Measurements from ENCODE around the gene VSTM4. TPM values are rescaled to one million over a fixed set of nuclear protein-coding genes. Genes with fewer than 3 reads are reported as not detected.

VSTM4 gene
- total RNA-seq, 4 donors from 2014 or later, result 4.0 to 6.0 (median 4.6) TPM

DNA sequence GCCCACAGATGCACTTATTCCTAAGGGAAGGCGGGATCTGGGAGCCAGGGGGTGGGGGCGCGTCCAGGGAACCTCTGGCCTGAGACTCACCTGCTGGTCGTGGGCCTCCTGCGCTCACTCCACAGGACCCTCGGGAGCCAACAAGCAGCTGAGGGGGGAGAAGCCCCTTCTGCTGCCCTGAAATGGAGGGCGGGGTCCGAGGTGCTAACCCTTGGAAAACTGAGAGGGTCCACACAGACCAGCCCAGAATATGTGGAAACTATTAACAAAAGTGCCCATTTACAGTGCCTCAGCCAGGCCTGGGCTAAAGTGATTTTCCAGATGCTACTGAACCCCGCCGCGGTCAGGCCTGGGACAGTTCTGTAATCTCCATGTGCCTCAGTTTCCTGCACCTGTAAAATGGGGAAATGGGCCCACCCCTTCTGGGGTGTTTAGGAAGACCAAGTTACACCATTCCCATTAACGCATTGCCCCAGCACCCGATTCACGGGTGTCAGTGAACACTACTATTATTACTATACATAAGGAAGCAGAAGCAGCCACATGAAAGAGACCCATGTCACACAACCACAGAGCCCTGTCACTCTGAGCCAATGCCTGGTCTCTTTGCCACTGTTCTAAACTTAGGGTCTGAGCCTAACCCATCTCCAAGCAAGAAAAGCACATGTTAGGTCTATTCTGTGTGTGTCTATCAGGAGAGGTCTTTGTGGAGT lies 630 bp upstream of the VSTM4 start:
- H3K4me1 ChIP-seq, result peaks cover 19% of the 10 kb centered on the region
- H3K9me3 ChIP-seq, result no peaks in the 10 kb centered on the region
- DNase-seq (ENCODE audit: low spot score in 2 of 2), result no peak
- TF ChIP-seq EP300 (IDR thresholded peaks at IDR 0.05), result no peak
- TF ChIP-seq POLR2A (IDR thresholded peaks at IDR 0.05), result no peak
- TF ChIP-seq POLR2AphosphoS5 (IDR thresholded peaks at IDR 0.05), result no peak
- no peak for TF ChIP-seq CTCF (IDR thresholded peaks at IDR 0.05)
- H3K4me3 ChIP-seq, result peak overlapping the region; percentile 64
- no peak overlapping the region for H3K27ac ChIP-seq
- H3K36me3 ChIP-seq, result no peaks in the 10 kb centered on the region
- H3K27me3 ChIP-seq, result no peaks in the 10 kb centered on the region
- 73% methylated on average over 11 of the region's 14 CpGs for WGBS

DNA sequence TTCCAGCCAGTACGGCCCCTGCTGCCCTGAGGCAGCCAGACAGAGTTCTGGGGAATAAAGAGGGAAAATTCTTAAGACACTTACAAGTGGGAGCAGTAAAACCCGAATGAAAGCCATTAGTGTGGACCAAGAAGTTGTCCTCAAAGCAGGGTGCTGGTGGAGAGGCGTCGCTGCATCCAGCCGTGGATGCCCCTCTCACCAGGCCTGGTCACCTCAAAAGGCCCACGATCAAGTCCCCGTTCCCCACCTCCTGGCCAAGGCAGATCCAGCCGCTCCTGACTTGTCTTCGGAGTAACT lies 656 bp downstream of the VSTM4 start:
- peak overlapping the region; percentile 68 for H3K27ac ChIP-seq
- no peak for TF ChIP-seq EP300 (IDR thresholded peaks at IDR 0.05)
- no peak for TF ChIP-seq POLR2A (IDR thresholded peaks at IDR 0.05)
- no peak for TF ChIP-seq CTCF (IDR thresholded peaks at IDR 0.05)
- no peak for TF ChIP-seq POLR2AphosphoS5 (IDR thresholded peaks at IDR 0.05)
- H3K9me3 ChIP-seq, result no peaks in the 10 kb centered on the region
- no peaks in the 10 kb centered on the region for H3K27me3 ChIP-seq
- DNase-seq (ENCODE audit: low spot score in 2 of 2), result no peak
- peak overlapping the region; percentile 64 for H3K4me3 ChIP-seq
- peaks cover 31% of the 10 kb centered on the region for H3K4me1 ChIP-seq
- H3K36me3 ChIP-seq, result no peaks in the 10 kb centered on the region
- WGBS, result 14% methylated on average over 9 of the region's 9 CpGs

DNA sequence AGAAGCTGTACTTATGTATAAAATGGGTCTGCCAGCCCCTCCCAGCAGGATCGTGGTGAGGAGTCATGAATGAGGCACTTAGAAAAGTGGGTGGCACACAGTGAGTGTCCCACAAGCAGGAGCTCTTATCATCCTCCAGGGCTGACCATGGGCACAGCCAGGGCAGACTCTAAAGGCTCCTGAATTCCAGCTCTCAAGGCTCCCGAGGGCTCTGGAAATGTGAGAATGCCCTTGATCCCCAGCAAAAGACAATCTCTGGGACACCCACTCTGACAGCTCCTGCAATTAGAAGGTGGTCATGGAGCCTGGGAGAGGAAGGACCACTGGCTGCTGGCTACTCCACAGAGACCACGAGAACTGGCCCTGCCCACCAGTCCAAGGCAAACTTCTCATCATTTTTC lies 1.6 kb downstream of the VSTM4 start:
- no peaks in the 10 kb centered on the region for H3K9me3 ChIP-seq
- H3K36me3 ChIP-seq, result no peaks in the 10 kb centered on the region
- H3K27me3 ChIP-seq, result no peaks in the 10 kb centered on the region
- WGBS, result 41% methylated on average over 2 of the region's 3 CpGs
- peak overlapping the region; percentile 64 for H3K4me3 ChIP-seq
- H3K4me1 ChIP-seq, result peaks cover 37% of the 10 kb centered on the region
- DNase-seq (ENCODE audit: low spot score in 2 of 2), result no peak
- no peak overlapping the region for H3K27ac ChIP-seq
- TF ChIP-seq POLR2AphosphoS5 (IDR thresholded peaks at IDR 0.05), result no peak
- TF ChIP-seq POLR2A (IDR thresholded peaks at IDR 0.05), result no peak
- TF ChIP-seq CTCF (IDR thresholded peaks at IDR 0.05), result no peak
- no peak for TF ChIP-seq EP300 (IDR thresholded peaks at IDR 0.05)

GRCh38 chr10:49112851-49113250 lies 2.5 kb downstream of the VSTM4 start:
- no peak overlapping the region for H3K4me3 ChIP-seq
- TF ChIP-seq POLR2A (IDR thresholded peaks at IDR 0.05) (no peak), POLR2AphosphoS5 (IDR thresholded peaks at IDR 0.05) (no peak)
- no peaks in the 10 kb centered on the region for H3K27me3 ChIP-seq
- no peak overlapping the region for H3K27ac ChIP-seq
- no peaks in the 10 kb centered on the region for H3K36me3 ChIP-seq
- 71% methylated on average over 3 of the region's 3 CpGs for WGBS
- no peaks in the 10 kb centered on the region for H3K9me3 ChIP-seq
- DNase-seq (ENCODE audit: low spot score in 2 of 2), result no peak
- H3K4me1 ChIP-seq, result peaks cover 37% of the 10 kb centered on the region

DNA sequence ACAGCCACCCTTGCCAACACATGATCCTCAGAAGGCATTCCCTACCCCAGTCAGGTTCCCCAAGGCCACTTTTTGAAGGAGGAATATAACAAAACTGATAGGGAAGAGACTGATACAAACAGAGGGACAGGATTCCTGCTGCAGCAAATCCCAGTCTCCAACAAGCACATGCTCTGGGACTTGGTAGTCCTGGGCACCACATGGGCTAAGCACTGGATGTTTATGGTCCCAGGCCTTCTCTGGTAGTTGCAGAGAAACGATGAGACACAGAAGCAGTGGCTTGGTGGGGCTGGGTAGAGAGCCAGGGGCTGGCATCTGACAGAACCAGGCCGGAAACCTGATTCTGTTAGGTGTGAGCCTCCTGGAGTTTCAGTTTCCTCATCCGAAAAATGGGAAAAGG lies 3.2 kb downstream of the VSTM4 start:
- no peak for DNase-seq (ENCODE audit: low spot score in 2 of 2)
- peaks cover 37% of the 10 kb centered on the region for H3K4me1 ChIP-seq
- H3K36me3 ChIP-seq, result no peaks in the 10 kb centered on the region
- H3K9me3 ChIP-seq, result no peaks in the 10 kb centered on the region
- H3K27me3 ChIP-seq, result no peaks in the 10 kb centered on the region
- 71% methylated on average over 3 of the region's 3 CpGs for WGBS
- no peak overlapping the region for H3K4me3 ChIP-seq
- no peak for TF ChIP-seq POLR2A (IDR thresholded peaks at IDR 0.05)
- no peak for TF ChIP-seq POLR2AphosphoS5 (IDR thresholded peaks at IDR 0.05)
- TF ChIP-seq CTCF (IDR thresholded peaks at IDR 0.05), result no peak
- no peak for TF ChIP-seq EP300 (IDR thresholded peaks at IDR 0.05)
- no peak overlapping the region for H3K27ac ChIP-seq

GRCh38 chr10:49111320-49111698 lies 4.0 kb downstream of the VSTM4 start:
- no peaks in the 10 kb centered on the region for H3K36me3 ChIP-seq
- WGBS, result 56% methylated on average over 8 of the region's 8 CpGs
- H3K4me1 ChIP-seq, result peaks cover 43% of the 10 kb centered on the region
- no peak for TF ChIP-seq EP300 (IDR thresholded peaks at IDR 0.05)
- TF ChIP-seq POLR2A (IDR thresholded peaks at IDR 0.05), result no peak
- no peak for TF ChIP-seq POLR2AphosphoS5 (IDR thresholded peaks at IDR 0.05)
- TF ChIP-seq CTCF (IDR thresholded peaks at IDR 0.05), result no peak
- no peaks in the 10 kb centered on the region for H3K9me3 ChIP-seq
- H3K27me3 ChIP-seq, result no peaks in the 10 kb centered on the region
- DNase-seq (ENCODE audit: low spot score in 2 of 2), result no peak
- no peak overlapping the region for H3K27ac ChIP-seq
- no peak overlapping the region for H3K4me3 ChIP-seq

Data from suprapubic skin (tissue), 4 donors.